ENCODE results near the gene DLGAP1. TPM values are rescaled to one million over a fixed set of nuclear protein-coding genes. Genes with fewer than 3 reads are reported as not detected.

Gene DLGAP1
- total RNA-seq, 1 donor from 2014 or later = 13.6 TPM

GRCh38 chr18:3660739-3661515, 794.2 kb downstream of the DLGAP1 start:
- H3K4me3 Mint-ChIP-seq (ENCODE audit: unreplicated experiment) = no peak overlapping the region
- no peak for DNase-seq
- H3K4me1 Mint-ChIP-seq (ENCODE audit: low read depth, unreplicated experiment) = peaks cover 3% of the 10 kb centered on the region
- no peak overlapping the region for H3K27ac Mint-ChIP-seq (ENCODE audit: unreplicated experiment)
- peaks cover 2% of the 10 kb centered on the region for H3K9me3 Mint-ChIP-seq (ENCODE audit: unreplicated experiment)
- no peaks in the 10 kb centered on the region for H3K36me3 Mint-ChIP-seq (ENCODE audit: unreplicated experiment)
- H3K27me3 Mint-ChIP-seq (ENCODE audit: unreplicated experiment) = no peaks in the 10 kb centered on the region
- TF ChIP-seq CTCF (IDR thresholded peaks at IDR 0.05; ENCODE audit: partially characterized antibody, unreplicated experiment) = no peak

DNA sequence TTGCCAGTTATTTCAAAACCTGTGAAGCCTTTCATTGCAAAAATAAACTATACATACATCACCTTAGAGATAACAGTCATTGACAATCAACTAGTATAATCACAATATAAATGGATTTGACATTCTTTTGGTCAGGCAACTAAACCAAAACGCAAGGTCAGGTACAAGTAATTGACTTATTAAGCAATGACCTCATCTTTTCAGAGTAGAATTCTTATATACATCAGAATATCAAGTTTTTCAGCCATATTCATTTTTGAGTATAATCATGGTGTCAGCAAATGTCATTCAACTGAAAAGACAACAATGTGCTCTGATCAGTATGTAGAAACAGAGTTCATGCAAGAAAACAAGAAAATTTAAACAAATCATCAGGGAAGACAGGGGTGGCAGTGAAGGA, 796.6 kb downstream of the DLGAP1 start:
- H3K4me1 Mint-ChIP-seq (ENCODE audit: low read depth, unreplicated experiment) = no peaks in the 10 kb centered on the region
- H3K27ac Mint-ChIP-seq (ENCODE audit: unreplicated experiment) = no peak overlapping the region
- peaks cover 4% of the 10 kb centered on the region for H3K27me3 Mint-ChIP-seq (ENCODE audit: unreplicated experiment)
- DNase-seq = no peak
- H3K9me3 Mint-ChIP-seq (ENCODE audit: unreplicated experiment) = peaks cover 2% of the 10 kb centered on the region
- H3K36me3 Mint-ChIP-seq (ENCODE audit: unreplicated experiment) = no peaks in the 10 kb centered on the region
- no peak for TF ChIP-seq CTCF (IDR thresholded peaks at IDR 0.05; ENCODE audit: partially characterized antibody, unreplicated experiment)
- H3K4me3 Mint-ChIP-seq (ENCODE audit: unreplicated experiment) = no peak overlapping the region

DNA sequence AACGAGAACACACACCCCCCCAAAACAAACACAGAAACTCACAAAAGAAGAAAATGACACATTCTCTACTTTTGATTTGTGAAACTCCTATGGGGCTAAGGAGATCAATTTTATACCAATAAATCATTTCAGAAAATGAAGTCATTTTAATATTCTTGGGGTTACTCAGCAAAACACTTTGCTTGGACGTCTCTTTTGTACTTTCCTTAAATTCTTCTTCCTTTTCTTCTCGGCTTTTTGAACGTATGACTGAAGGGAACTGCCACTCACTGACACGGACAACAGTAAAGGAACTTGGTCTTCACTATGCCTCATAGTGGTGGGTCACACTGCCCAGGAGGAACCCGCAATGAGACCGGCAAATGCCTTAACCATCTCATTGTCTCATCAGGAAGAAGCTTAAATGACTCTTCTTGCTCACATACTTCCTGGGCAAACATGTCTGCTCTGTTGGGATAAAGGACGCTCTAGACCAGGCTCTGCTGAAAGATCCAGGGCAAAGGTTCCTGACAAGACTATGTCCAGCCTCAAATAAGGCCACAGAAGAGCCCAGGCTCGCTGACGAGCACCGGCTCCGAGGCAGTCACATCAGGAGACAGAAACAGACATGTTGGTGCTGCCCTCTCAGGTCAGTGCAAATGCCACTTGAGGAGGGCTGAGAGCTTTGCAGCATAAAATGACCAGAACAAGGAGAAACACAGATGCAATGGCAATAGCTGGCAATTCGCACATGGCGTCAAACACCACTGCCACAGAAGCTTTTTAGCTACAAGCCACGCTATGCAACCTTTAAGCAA, 799.7 kb downstream of the DLGAP1 start:
- no peaks in the 10 kb centered on the region for H3K4me1 Mint-ChIP-seq (ENCODE audit: low read depth, unreplicated experiment)
- H3K27ac Mint-ChIP-seq (ENCODE audit: unreplicated experiment) = no peak overlapping the region
- H3K4me3 Mint-ChIP-seq (ENCODE audit: unreplicated experiment) = no peak overlapping the region
- H3K27me3 Mint-ChIP-seq (ENCODE audit: unreplicated experiment) = peaks cover 4% of the 10 kb centered on the region
- TF ChIP-seq CTCF (IDR thresholded peaks at IDR 0.05; ENCODE audit: partially characterized antibody, unreplicated experiment) = no peak
- peaks cover 2% of the 10 kb centered on the region for H3K9me3 Mint-ChIP-seq (ENCODE audit: unreplicated experiment)
- H3K36me3 Mint-ChIP-seq (ENCODE audit: unreplicated experiment) = no peaks in the 10 kb centered on the region
- DNase-seq = no peak

DNA sequence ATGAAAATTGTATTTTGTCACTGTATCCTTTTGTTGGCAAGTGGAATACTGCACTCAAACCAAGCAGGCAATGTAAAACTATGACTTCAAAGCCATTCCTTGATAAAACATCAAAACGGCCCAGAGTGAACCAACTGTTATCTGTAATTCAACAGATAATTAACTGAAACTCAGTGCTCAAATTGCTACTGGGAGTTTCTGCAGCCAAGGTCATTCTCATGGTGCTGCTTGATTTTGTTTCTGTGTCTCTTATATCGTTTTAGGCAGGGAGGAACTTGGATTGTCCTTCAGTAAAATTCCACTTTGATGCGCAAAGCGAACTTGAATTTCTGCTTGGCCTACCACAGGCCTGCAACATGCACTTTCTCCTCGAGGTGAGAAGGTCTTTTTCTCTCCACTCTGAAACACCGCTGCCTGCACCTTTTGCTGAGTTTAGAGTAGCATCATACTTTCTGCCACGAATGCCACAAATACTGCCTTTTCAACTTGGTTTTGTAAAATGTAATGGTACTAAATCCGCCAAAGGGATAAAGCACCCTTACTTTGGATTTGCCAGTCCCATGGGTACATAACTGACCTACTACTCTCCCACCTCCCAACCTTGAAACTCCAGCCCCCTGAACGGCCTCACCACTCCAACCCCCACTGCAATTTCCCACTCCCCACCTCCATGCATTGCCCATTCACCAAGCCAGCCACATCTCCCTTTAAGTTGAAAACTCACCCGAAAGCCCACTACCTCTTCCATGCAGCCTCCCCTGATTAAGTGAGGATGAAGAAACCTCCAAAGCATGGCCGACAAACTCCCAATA, 800.5 kb downstream of the DLGAP1 start:
- Mint-ChIP-seq H3K4me3 (ENCODE audit: unreplicated experiment) (no peak overlapping the region), H3K27ac (ENCODE audit: unreplicated experiment) (no peak overlapping the region), H3K36me3 (ENCODE audit: unreplicated experiment) (no peaks in the 10 kb centered on the region), H3K9me3 (ENCODE audit: unreplicated experiment) (no peaks in the 10 kb centered on the region), H3K4me1 (ENCODE audit: low read depth, unreplicated experiment) (no peaks in the 10 kb centered on the region), H3K27me3 (ENCODE audit: unreplicated experiment) (peaks cover 4% of the 10 kb centered on the region)
- no peak for TF ChIP-seq CTCF (IDR thresholded peaks at IDR 0.05; ENCODE audit: partially characterized antibody, unreplicated experiment)
- no peak for DNase-seq
